NB4 (cell line): ENCODE results near the gene PRICKLE3.

Experiments
- CTCF ChIP-seq: IDR thresholded peaks from one replicate; pipeline ENCODE4 v1.5.1; 2012; ENCODE audit warnings: low read depth, low read length
- MAX ChIP-seq: IDR thresholded peaks from 2 replicates; pipeline ENCODE4 v1.6.1; 2011; ENCODE audit warnings: low read depth, low read length
- MYC ChIP-seq: IDR thresholded peaks from 2 replicates; pipeline ENCODE4 v1.6.1; 2011; ENCODE audit warnings: low read depth, low read length
- POLR2A ChIP-seq: IDR thresholded peaks from 2 replicates; pipeline ENCODE4 v1.6.1; 2011; ENCODE audit warnings: mild to moderate bottlenecking; ENCODE audit not compliant: insufficient read length; ENCODE audit errors: extremely low read depth

GRCh38 chrX:49188468-49189076 is 2.4 kb upstream of the PRICKLE3 start:
- no peak for TF ChIP-seq CTCF
- TF ChIP-seq POLR2A: no peak
- TF ChIP-seq MAX: no peak
- no peak for TF ChIP-seq MYC
